HAP-1 (cell line): ENCODE results near the gene SGIP1.

ENCODE experiments used
- DNase-seq, 2 experiments: peaks; one replicate each; pipeline ENCODE4 v3.0.0-alpha.2; 2016 to 2020; ENCODE audit warnings: low spot score in 2 of 2
- H3K27me3 ChIP-seq: fragments of 250-450 bp; sonication (Bioruptor Pico); 2 replicates; pipeline ENCODE4 v1.5.1; 2020; ENCODE audit warnings: low read depth, mild to moderate bottlenecking, moderate library complexity
- H3K36me3 ChIP-seq: fragments of 250-450 bp; sonication (Bioruptor Pico); replicated peaks from 2 replicates; pipeline ENCODE4 v1.5.1; 2020; ENCODE audit warnings: mild to moderate bottlenecking
- H3K4me1 ChIP-seq: fragments of 250-450 bp; sonication (Bioruptor Pico); 2 replicates; pipeline ENCODE4 v1.5.1; 2020; ENCODE audit warnings: mild to moderate bottlenecking
- H3K4me3 ChIP-seq: fragments of 250-450 bp; sonication (Bioruptor Pico); 2 replicates; pipeline ENCODE4 v1.5.1; 2020; ENCODE audit warnings: mild to moderate bottlenecking, moderate library complexity
- H3K9me3 ChIP-seq: fragments of 250-450 bp; sonication (Bioruptor Pico); 2 replicates; pipeline ENCODE4 v1.5.1; 2020; ENCODE audit warnings: mild to moderate bottlenecking, moderate library complexity
- in situ Hi-C: fragments of 300-500 bp; cut with MboI; formaldehyde crosslinking; loops from 3 replicates; pipeline ENCODE4 v1.14.3; 2020; ENCODE audit warnings: low sequenced_read_pairs, inconsistent platforms, mixed read lengths

The SGIP1 gene

GRCh38 chr1:66506393-66506687 lies 27.6 kb upstream of the SGIP1 start:
- H3K4me3 ChIP-seq, result no peak overlapping the region
- no peak for DNase-seq
- H3K36me3 ChIP-seq, result no peaks in the 10 kb centered on the region
- no peaks in the 10 kb centered on the region; the same call in 1 of the 2 replicates for H3K27me3 ChIP-seq
- peaks cover 3% of the 10 kb centered on the region; the same call in 1 of the 2 replicates for H3K4me1 ChIP-seq
- H3K9me3 ChIP-seq, result no peaks in the 10 kb centered on the region
- in situ Hi-C loops, result loop anchor here (25.0 kb wide), 1 partner anchor 206 kb away; no protein-coding TSS in a partner anchor

GRCh38 chr1:66506991-66507390 lies 27.0 kb upstream of the SGIP1 start:
- Histone ChIP-seq H3K4me3 (no peak overlapping the region), H3K4me1 (peaks cover 3% of the 10 kb centered on the region; the same call in 1 of the 2 replicates), H3K9me3 (no peaks in the 10 kb centered on the region), H3K27me3 (no peaks in the 10 kb centered on the region; the same call in 1 of the 2 replicates), H3K36me3 (no peaks in the 10 kb centered on the region)
- in situ Hi-C loops, result loop anchor here (25.0 kb wide), 1 partner anchor 205 kb away; no protein-coding TSS in a partner anchor
- DNase-seq, result no peak

DNA sequence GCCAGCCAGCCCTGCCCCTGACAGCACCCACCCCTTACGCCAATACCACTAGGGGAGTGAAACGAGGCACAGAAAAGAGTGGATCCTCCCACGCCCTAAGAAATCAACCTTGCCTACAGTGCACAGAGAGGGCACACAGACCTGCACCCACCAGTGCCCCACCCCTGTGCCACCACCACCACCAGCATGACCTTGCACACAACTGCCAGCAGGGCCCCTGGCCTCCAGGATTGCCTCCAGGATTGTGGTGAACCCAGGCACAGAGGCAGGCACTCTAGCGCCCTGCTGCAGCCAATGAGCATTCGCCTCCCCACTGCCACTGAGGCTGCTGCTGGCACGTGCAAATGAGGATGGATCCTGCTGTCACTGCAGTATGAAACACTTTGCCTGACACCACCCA lies 23.5 kb upstream of the SGIP1 start:
- in situ Hi-C loops, result loop anchor here (25.0 kb wide), 1 partner anchor 202 kb away; no protein-coding TSS in a partner anchor
- H3K27me3 ChIP-seq, result no peaks in the 10 kb centered on the region
- H3K4me3 ChIP-seq, result no peak overlapping the region

GRCh38 chr1:66511118-66511517 lies 22.8 kb upstream of the SGIP1 start:
- Histone ChIP-seq H3K4me3 (no peak overlapping the region), H3K9me3 (no peaks in the 10 kb centered on the region), H3K27me3 (no peaks in the 10 kb centered on the region), H3K4me1 (no peaks in the 10 kb centered on the region), H3K36me3 (no peaks in the 10 kb centered on the region)
- in situ Hi-C loops, result loop anchor here (25.0 kb wide), 1 partner anchor 201 kb away; no protein-coding TSS in a partner anchor
- no peak for DNase-seq

More for the DNA sequence above, 23.5 kb upstream of the SGIP1 start:
- no peak for DNase-seq
- Histone ChIP-seq H3K36me3 (no peaks in the 10 kb centered on the region), H3K9me3 (no peaks in the 10 kb centered on the region), H3K4me1 (peaks cover 3% of the 10 kb centered on the region; the same call in 1 of the 2 replicates)

DNA sequence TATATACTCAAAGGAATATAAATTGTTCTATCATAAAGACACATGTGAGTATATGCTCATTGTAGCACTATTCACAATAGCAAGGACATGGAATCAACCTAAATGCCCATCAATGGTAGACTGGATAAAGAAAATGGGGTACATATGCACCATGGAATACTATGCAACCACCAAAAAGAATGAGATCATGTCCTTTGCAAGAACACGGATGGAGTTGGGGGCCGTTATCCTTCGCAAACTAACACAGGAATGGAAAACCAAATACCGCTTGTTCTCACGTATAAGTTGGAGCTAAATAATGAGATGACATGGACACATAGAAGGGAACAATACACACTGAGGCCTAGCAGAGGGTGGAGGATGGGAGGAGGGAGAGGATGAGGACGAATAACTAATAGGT lies 16.0 kb upstream of the SGIP1 start:
- H3K4me1 ChIP-seq, result no peaks in the 10 kb centered on the region
- in situ Hi-C loops, result loop anchor here (25.0 kb wide), 1 partner anchor 194 kb away; no protein-coding TSS in a partner anchor

DNA sequence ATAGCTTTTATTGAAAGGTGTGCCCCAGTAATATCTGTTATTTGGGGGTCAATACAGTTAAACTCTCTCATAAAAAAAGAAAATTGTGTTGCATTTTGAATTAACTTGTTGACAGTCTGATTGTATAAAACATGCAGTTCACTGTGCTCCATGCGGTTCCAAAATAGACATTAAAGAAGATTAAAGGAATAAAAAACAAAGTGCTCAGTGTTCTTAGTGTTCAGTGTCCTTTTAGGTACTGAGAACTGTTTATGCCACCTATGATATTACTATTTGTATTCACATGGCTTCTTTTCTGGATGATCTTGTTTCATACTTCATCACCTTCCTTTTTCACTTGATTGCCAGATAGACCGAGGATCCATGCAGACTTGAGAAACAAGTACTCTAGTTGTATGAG lies 15.3 kb upstream of the SGIP1 start:
- in situ Hi-C loops, result loop anchor here (25.0 kb wide), 1 partner anchor 194 kb away; no protein-coding TSS in a partner anchor
- H3K27me3 ChIP-seq, result no peaks in the 10 kb centered on the region
- no peak overlapping the region for H3K4me3 ChIP-seq
- no peaks in the 10 kb centered on the region for H3K9me3 ChIP-seq
- no peak for DNase-seq
- H3K4me1 ChIP-seq, result no peaks in the 10 kb centered on the region
- H3K36me3 ChIP-seq, result no peaks in the 10 kb centered on the region

More for the DNA sequence above, 16.0 kb upstream of the SGIP1 start:
- H3K4me3 ChIP-seq, result no peak overlapping the region
- no peak for DNase-seq
- H3K27me3 ChIP-seq, result no peaks in the 10 kb centered on the region
- H3K9me3 ChIP-seq, result no peaks in the 10 kb centered on the region
- no peaks in the 10 kb centered on the region for H3K36me3 ChIP-seq

GRCh38 chr1:66519992-66520391 lies 14.0 kb upstream of the SGIP1 start:
- H3K36me3 ChIP-seq, result no peaks in the 10 kb centered on the region
- in situ Hi-C loops, result loop anchor here (25.0 kb wide), 1 partner anchor 192 kb away; no protein-coding TSS in a partner anchor

GRCh38 chr1:66520655-66521054 lies 13.3 kb upstream of the SGIP1 start:
- no peak for DNase-seq
- Histone ChIP-seq H3K27me3 (no peaks in the 10 kb centered on the region), H3K9me3 (no peaks in the 10 kb centered on the region), H3K4me3 (no peak overlapping the region), H3K4me1 (no peaks in the 10 kb centered on the region), H3K36me3 (no peaks in the 10 kb centered on the region)
- in situ Hi-C loops, result loop anchor here (25.0 kb wide), 1 partner anchor 192 kb away; no protein-coding TSS in a partner anchor

More at GRCh38 chr1:66519992-66520391, 14.0 kb upstream of the SGIP1 start:
- DNase-seq, result no peak
- Histone ChIP-seq H3K4me1 (no peaks in the 10 kb centered on the region), H3K27me3 (no peaks in the 10 kb centered on the region), H3K9me3 (no peaks in the 10 kb centered on the region), H3K4me3 (no peak overlapping the region)

DNA sequence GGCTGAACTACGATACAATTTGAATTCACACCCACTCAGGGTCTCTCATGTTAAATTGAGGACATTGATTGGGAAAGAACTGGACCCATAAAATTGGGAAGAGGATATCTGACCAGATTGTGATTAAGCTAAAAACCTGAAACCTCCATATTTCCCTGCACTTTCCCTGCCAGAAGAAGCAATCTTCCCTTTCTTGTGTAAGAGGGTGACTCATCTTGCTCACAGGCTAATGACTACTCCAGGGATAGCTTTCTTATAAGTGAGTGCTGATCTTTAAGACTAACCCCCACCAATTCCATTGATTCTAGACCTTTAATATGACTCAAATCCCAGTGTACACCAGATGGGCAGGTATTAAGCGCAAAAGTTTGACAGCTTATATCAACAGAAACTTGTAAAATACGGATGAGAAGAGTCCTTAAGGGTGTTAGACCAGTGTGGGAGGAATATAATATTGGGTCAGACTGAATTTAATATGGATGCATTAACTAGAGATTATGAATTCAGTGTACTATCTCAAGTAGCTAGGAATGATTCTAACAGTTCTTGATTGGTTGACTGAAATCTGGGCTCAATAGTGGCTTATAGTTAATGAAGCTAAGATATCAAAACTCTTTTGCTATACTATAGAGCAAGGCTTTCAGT lies 12.1 kb upstream of the SGIP1 start:
- Histone ChIP-seq H3K4me1 (no peaks in the 10 kb centered on the region), H3K27me3 (no peaks in the 10 kb centered on the region), H3K36me3 (no peaks in the 10 kb centered on the region), H3K9me3 (no peaks in the 10 kb centered on the region), H3K4me3 (no peak overlapping the region)
- in situ Hi-C loops, result loop anchor here (25.0 kb wide), 1 partner anchor 190 kb away; no protein-coding TSS in a partner anchor
- no peak for DNase-seq

- DNase-seq, result no peak
- Histone ChIP-seq H3K4me3 (no peak overlapping the region), H3K27me3 (no peaks in the 10 kb centered on the region), H3K4me1 (peaks cover 3% of the 10 kb centered on the region; the same call in 1 of the 2 replicates), H3K9me3 (no peaks in the 10 kb centered on the region), H3K36me3 (no peaks in the 10 kb centered on the region)
- in situ Hi-C loops, result loop anchor here (25.0 kb wide), 1 partner anchor 189 kb away; no protein-coding TSS in a partner anchor
These were observed 10.4 kb upstream of the SGIP1 start for GRCh38 chr1:66523562-66523961.

DNA sequence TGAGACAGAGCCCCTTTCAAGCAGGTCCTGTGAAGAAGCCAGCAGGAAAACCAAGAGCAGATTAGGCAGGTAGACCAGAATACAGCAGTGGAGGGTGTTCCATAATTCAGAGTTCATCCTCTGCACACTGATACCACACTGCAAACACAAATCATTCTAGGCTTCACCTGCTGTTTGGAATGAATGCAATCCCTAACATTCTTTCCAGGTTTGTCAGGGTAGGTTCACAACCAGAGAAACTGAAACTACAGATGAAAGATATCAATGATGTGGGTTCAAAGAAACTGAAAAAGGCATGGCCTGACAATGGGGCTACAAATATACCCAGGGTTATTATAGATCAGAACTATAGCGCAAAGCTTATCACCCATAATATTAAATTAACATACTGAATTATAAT lies 8.9 kb upstream of the SGIP1 start:
- no peak for DNase-seq
- in situ Hi-C loops, result no loop called here
- Histone ChIP-seq H3K36me3 (no peaks in the 10 kb centered on the region), H3K4me3 (no peak overlapping the region), H3K9me3 (no peaks in the 10 kb centered on the region), H3K4me1 (peaks cover 11% of the 10 kb centered on the region), H3K27me3 (no peaks in the 10 kb centered on the region)

DNA sequence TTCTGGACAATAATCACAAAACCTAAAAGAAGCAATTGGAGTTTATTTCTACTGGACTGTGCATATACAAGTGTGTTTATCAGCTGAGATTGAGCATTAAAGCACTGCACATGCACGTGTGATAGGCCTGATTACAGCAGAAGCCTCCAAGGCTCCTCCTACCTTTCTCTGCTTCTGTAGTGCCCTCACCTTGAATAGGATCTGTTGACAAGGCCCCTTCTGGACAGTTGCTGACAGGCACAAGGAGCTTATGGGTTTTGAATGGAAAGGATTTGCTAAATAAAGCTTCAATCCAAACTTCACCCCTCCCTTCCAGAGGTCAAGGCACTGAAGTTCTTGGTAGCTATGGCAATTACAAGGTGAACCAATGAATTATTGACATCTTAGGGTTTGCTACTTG lies 7.9 kb upstream of the SGIP1 start:
- in situ Hi-C loops, result no loop called here
- H3K4me1 ChIP-seq, result peaks cover 15% of the 10 kb centered on the region

GRCh38 chr1:66526991-66527390 lies 7.0 kb upstream of the SGIP1 start:
- in situ Hi-C loops, result no loop called here
- H3K36me3 ChIP-seq, result no peaks in the 10 kb centered on the region

More for the DNA sequence above, 7.9 kb upstream of the SGIP1 start:
- Histone ChIP-seq H3K36me3 (no peaks in the 10 kb centered on the region), H3K9me3 (no peaks in the 10 kb centered on the region), H3K4me3 (no peak overlapping the region), H3K27me3 (no peaks in the 10 kb centered on the region)
- DNase-seq, result no peak

DNA sequence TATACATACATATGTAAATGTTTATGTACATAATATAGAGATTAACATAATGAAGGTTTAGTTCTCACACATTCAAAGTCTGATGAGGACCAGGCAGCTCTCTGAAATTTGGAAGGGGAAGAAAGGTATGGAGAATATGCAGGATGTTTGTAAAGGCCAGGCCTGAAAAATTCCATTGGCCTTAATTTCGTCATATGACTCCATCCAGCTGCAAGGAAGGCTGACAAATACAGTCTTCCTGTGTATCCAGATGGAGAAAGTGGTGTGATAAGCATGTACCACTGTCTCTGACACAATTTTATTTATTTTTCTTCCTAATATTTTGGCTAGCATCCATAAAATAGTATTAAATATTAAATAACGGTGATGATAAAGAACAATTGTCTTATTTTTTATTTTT lies 6.3 kb upstream of the SGIP1 start:
- in situ Hi-C loops, result no loop called here
- Histone ChIP-seq H3K27me3 (no peaks in the 10 kb centered on the region), H3K4me1 (peaks cover 15% of the 10 kb centered on the region), H3K4me3 (no peak overlapping the region), H3K9me3 (no peaks in the 10 kb centered on the region), H3K36me3 (no peaks in the 10 kb centered on the region)
- DNase-seq, result no peak

More at GRCh38 chr1:66526991-66527390, 7.0 kb upstream of the SGIP1 start:
- DNase-seq, result no peak
- peaks cover 15% of the 10 kb centered on the region for H3K4me1 ChIP-seq
- no peaks in the 10 kb centered on the region for H3K9me3 ChIP-seq
- H3K27me3 ChIP-seq, result no peaks in the 10 kb centered on the region
- no peak overlapping the region for H3K4me3 ChIP-seq
